HG02870 (cell line): ENCODE measurements around the gene BAIAP2L1.
"Not testable (repeated sequence)": the region's sequence is repeated elsewhere in the genome, so short reads cannot be mapped to it uniquely, and the experiment has no call there.

Source experiments
- ATAC-seq: cut with Tn5 transposase; IDR thresholded peaks from one replicate; pipeline ENCODE4 v1.9.1; 2021; ENCODE audit warnings: mild to moderate bottlenecking, moderate library complexity; ENCODE audit not compliant: unreplicated experiment

Gene BAIAP2L1

GRCh38 chr7:98399462-98399861 lies 1.4 kb downstream of the BAIAP2L1 start:
- ATAC-seq, result no peak

DNA sequence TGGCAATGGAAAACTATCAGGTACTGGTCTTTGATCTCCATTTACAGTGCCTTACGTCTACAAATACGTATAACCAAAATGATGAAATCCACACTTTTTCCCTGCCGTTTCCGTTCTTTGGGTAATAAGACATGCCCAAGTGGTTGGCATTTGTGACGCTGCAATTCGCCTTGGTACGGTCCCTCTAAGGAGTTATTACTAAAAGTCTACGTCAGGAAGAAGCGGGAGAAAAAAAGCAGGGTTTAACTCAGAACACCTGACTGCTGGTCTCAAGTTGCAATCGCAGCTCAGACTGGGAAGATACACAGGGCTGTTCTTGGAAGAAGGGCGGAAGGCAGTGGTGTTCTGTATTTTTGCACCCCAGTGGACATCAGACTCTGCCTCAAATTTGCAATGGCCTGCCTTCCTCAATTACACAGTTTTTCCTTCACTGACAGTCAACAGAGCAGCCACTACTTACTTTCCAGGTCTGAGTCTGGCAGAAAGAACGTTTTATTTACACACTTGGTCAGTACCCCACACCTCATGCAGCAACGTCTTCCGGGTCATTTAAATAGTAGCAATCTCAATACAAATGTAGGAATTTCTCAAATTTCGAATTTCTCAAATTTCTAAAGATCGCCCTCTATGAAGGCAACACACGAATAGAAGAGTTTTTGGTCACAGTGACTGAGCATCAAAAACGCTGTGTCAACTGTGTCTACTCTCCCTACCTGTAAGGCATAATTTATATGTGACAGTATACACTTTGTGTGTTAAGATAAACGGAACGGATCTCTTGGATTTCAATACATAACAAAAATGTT lies 2.1 kb downstream of the BAIAP2L1 start:
- ATAC-seq, result no peak

GRCh38 chr7:98396768-98397167 lies 4.1 kb downstream of the BAIAP2L1 start:
- no peak for ATAC-seq

DNA sequence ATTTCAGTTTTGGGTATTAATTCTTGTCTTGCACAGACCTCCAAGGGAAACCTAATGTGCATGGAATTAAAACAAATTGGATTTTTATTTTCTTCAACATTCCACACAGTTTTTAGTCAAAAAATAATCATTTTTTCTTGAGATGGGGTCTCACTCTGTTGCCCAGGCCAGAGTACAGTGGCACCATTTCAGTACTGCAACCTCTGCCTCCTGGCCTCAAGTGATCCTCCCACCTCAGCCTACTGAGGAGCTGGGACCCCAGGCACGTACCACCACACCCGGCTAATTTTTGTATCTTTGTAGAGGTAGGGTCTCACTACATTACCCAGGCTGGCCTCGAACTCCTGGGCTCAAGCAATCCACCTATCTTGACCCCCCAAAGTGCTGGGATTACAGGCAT lies 4.9 kb downstream of the BAIAP2L1 start:
- ATAC-seq, result no peak

DNA sequence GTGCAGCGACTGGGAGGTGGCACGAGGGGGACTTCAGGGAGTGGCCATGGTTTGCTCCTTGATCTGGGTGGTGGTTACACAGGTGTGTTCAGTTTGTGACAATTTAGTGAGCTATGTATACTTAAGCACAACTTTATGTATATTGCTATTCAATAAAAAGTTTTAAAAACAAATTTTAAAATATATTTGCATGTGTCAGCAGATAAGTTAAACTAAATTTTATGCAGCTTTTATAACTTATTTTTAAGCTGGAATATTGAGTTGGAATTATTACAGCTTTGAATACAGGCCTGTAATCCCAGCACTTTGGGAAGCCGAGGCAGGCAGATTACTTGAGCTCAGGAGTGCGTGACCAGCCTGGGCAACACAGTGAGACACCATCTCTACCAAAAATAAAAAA lies 5.4 kb downstream of the BAIAP2L1 start:
- no peak for ATAC-seq

- ATAC-seq, result no peak
These were observed 6.5 kb downstream of the BAIAP2L1 start for GRCh38 chr7:98394377-98394836.

DNA sequence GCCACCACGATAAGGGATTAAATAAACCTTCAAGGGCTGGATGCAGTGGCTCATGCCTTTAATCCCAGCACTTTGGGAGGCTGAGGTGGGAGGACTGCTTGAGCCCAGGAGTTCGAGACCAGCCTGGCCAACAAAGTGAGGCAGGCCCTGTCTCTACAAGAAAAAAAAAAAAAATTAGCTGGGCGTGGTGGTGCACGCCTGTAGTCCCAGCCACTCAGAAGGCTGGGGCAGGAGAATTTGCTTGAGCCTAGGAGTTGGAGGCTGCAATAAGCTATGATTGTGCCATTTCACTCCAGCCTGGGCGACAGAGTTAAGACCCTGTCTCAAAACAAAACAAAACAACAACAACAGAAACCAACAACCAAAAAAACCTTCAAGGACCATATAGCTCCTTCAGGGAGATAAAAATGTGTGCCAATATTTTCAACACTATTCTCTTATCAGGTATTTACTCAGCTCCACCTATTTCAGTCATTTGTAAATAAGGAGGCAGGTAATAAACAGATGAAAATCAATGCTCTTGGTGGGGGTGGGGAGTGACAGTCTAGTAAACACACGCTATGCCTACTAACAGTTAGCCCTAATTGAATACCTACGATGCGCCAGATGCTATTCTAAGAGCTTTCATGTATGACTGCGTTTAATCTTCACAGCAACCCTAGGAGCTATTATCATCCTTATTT lies 13.2 kb downstream of the BAIAP2L1 start:
- ATAC-seq, result no peak

GRCh38 chr7:98387131-98387530 lies 13.8 kb downstream of the BAIAP2L1 start:
- ATAC-seq, result no peak

GRCh38 chr7:98385532-98385931 lies 15.4 kb downstream of the BAIAP2L1 start:
- ATAC-seq, result not testable (repeated sequence)

DNA sequence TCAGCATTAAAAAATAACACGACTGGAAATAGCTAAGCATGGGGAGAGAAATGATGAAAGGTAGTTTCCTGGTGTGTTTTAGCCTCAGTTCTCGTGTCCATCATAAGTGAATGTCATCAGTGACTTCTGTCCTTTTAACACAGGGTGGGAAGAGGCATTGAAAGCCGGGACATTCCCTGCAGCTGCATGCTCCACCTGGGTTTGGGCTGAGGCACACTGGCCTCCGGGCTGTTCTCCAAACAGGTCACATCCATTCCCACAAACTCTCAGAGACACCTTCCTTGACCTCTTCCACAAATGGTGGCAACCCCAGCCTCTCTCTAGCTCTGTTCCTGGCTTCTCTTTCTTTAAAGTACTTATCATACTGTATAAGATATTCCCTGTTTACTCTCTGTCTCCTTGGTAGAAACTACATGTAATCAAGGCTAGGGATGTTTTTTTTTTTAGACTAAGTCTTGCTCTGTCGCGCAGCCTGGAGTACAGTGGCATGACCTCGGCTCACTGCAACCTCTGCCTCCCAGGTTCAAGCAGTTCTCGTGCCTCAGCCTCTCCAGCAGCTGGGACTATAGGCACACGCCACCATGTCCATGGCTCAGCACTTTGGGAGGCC lies 22.6 kb downstream of the BAIAP2L1 start:
- ATAC-seq, result no peak

GRCh38 chr7:98376711-98377110 lies 24.2 kb downstream of the BAIAP2L1 start:
- no peak for ATAC-seq

- ATAC-seq, result no peak
These were observed 25.2 kb downstream of the BAIAP2L1 start for GRCh38 chr7:98375664-98376063.

GRCh38 chr7:98374285-98374680 lies 26.6 kb downstream of the BAIAP2L1 start:
- no peak for ATAC-seq

- ATAC-seq, result no peak
These were observed 27.9 kb downstream of the BAIAP2L1 start for GRCh38 chr7:98372993-98373392.

DNA sequence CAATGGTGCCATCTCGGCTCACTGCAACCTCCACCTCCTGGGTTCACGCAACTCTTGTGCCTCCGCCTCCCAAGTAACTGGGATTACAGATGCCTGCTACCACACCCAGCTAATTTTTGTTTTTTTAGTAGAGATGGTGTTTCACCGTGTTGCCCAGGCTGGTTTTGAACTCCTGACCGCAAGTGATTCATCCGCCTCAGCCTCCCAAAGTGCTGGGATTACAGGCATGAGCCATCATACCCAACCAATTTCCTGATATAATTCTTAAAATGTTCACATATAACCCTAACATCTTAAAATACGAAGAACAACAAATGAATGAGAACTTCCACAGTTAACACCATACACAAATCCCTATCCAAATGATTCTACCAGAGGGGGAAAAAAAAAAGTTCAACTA lies 31.2 kb downstream of the BAIAP2L1 start:
- ATAC-seq, result no peak

DNA sequence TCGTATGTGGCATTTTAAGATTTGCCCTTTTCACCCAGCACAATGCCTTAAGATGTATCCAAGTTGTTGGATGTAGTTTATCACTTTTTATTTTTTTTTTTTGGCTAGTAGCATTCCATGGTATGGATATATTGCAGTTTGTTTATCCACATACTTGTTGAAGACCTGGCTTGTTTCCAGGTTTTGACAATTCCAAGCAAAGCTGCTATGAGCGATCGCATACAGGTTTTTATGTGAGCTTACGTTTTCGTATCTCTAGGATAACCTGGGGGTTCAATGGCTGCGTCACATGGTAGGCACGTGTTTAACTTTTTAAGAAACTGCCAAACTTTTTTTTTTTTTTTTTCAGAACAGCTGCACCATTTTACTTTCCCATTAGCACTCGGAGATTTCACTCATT lies 32.2 kb downstream of the BAIAP2L1 start:
- no peak for ATAC-seq

- ATAC-seq, result no peak
These were observed 34.3 kb downstream of the BAIAP2L1 start for GRCh38 chr7:98366562-98366938.

GRCh38 chr7:98365863-98366561 lies 34.9 kb downstream of the BAIAP2L1 start:
- ATAC-seq, result no peak

GRCh38 chr7:98364220-98364619 lies 36.7 kb downstream of the BAIAP2L1 start:
- no peak for ATAC-seq

GRCh38 chr7:98362517-98362916 lies 38.4 kb downstream of the BAIAP2L1 start:
- no peak for ATAC-seq
